Esophagus muscularis mucosa (tissue), 3 donors: ENCODE data around the gene ERCC6.

Source experiments
- CTCF ChIP-seq, 3 experiments: fragments of 200-600 bp in 2 of 3; fragments of 450-650 bp in 1 of 3; sonication (generic) in 2 of 3; IDR thresholded peaks; one replicate each; pipeline ENCODE4 v1.5.1; 2017 to 2019; ENCODE audit warnings: antibody characterized with exemption in 3 of 3, mild to moderate bottlenecking in 2 of 3, moderate library complexity in 1 of 3
- POLR2AphosphoS5 ChIP-seq, 2 donors: sonication (generic); formaldehyde crosslinking; IDR thresholded peaks; one replicate each; pipeline ENCODE4 v1.6.1; 2017; ENCODE audit warnings: antibody characterized with exemption in 2 of 2

- TF ChIP-seq POLR2AphosphoS5 (IDR thresholded peaks at IDR 0.05) (no peak), CTCF (IDR thresholded peaks at IDR 0.05) (no peak)
Observed at GRCh38 chr10:49552277-49552676, 13.4 kb upstream of the ERCC6 start.
